ENCODE measurements around the gene MRPL52.
"Not testable (repeated sequence)": the region's sequence is repeated elsewhere in the genome, so short reads cannot be mapped to it uniquely, and the experiment has no call there.

Gene MRPL52

DNA sequence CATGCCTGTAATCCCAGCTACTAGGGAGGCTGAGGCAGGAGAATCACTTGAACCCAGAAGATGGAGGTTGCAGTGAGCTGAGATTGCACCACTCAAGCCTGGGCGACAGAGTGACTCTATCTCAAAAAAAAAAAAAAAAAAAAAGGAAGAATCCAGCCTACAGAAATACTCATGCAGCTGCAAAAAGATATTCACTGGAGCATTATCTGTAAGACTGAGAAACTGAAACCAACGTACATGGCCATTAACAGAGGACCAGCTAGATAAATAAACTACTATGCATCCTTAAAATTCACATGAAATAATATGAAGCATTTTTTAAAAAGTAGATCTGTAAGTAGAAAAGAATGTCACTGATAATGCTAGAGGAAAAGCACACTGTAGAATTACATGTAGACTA, 18.0 kb upstream of the MRPL52 start:
- DNase-seq, result peak; percentile 67 to 88 (median 77)

DNA sequence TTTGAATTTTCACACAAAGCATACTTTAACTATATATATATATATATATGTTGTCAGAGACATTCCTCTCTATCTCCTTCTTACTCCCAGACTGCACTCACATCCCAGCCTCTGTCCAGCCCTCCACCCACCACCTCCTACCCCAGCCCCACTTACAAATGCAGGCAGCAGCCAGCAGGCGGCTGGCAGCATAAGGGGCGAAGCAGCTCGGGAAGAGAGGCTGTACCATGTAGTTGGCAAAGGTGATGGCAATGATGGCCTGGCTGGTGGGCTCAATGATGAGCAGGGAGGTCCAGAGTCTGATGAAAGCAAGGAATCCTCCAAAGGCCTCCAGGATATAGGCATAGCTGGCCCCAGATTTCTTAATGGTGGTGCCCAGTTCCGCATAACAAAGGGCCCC, 16.9 kb upstream of the MRPL52 start:
- peak in 2 of 3 donors; percentile 18 to 41 for DNase-seq

DNA sequence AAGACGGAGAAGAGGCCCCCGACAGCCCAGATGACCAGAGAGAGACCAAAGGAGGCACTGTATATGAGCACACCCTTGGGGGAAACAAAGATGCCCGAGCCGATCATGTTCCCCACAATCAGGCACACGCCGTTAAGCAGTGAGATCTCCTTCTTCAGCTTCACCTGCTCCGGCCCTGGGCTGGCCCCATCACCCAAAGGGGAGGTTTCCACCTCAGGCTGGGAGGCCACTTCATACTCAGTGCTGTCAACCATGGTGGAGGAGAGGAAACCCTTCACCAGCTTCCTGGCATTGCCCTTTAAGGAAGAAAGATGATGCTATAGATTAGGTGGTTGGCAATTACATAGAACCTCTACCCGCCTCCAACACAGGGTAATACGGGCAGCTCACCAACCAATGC, 16.5 kb upstream of the MRPL52 start:
- peak in 1 of 3 donors; percentile 17 for DNase-seq

DNA sequence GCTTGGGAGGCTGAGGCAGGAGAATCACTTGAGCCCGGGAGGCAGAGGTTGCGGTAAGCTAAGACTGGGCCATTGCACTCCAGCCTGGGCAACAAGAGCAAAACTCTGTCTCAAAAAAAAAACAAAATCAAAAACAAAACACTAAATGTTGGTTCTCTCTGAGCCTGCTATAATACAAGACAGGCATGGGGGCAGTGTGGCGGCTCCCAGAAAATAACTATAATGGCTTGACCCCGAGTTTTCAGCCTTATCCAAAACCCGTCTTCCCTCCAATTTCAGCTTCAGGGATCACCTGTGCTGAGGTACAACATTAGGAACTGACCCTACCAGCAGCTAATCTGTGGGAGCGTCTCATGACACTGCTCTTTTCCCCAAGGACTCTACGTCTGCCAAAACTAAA, 15.3 kb upstream of the MRPL52 start:
- peak in 1 of 3 donors; percentile 8 for DNase-seq

DNA sequence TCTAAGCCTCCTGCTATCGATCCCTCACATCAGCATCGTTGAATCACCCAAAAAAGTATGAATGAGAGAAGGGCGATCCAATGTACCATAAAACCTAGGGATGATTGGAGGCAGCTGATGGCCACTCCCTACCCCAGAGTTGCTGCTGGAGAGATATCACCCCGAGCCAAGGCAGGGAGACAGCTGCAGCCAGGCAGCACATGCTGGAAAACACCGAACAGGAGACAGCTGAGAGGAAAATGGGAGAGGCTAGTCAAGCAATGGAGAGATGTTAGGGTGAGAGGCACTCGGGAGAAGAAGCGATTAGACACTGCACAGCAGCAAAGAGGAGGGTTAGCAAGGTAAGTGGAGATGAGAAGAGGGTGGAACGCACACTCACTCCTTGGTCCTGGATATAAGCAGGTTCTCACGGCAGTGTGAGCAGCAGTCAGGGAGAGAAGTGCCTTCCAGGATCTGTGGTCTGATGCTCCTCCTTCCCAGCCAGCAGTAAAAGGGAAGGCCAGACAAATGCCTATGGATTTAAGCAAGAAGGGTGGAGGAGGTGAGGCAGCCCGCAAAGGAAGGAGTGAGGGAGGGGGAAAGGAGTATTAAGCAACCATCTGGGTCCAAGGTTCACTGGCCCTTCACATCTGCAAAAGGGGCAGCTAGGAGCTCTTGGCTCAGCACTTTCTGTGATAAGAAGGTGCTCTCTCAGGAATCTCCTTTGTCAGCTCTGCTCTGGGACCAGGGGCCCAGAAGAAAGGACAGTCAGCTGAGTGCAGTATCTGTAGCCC, 14.6 kb upstream of the MRPL52 start, which contains the start of gene SLC7A7:
Gene SLC7A7 (minus strand): TSS at position 495 of the 773 bp plus-strand sequence. CDS start 2,037 bp downstream, outside the sequence.
- peak in 2 of 3 donors; percentile 27 to 41 for DNase-seq

DNA sequence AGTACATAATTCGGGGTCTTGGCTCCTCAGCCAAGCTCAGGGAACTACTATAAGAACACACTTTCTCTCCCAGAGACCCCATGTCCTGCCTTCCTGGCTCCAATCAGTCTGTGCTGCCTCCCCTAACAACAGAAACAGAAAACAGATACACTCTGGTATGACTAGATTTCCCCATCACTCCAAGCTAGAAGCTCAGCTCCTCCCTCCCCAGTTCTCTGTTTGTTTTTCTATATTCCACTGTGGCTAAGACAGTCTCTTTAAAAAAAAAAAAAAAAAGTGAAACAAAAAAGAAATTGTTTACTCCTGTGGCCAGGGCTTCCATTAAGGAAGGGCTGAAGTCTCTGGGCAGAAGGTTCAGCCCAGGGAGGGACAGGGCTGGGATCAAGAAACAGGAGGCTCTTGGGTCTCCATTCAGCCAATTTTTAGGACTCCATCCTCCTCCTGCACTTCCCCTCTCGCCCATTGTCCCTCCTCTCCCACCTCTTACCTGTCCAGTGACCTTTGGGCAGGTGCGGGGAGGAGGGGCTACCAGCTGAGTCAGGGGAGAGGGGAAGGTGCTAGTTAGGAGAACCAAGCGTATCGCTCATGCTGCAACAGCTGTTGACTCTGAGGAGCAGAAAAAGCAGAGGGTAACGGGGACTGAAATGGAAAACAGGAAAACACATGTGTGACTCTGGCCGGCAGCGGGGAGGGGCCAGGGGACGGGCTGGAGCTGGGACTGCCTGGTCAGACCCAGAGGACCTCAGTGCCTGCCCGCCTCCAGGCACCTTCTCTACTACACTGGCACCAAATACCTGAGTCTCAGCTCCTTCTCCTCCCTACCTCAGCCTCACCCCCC, 10.3 kb upstream of the MRPL52 start:
- DNase-seq, result peak in 2 of 3 donors; percentile 50 to 65

DNA sequence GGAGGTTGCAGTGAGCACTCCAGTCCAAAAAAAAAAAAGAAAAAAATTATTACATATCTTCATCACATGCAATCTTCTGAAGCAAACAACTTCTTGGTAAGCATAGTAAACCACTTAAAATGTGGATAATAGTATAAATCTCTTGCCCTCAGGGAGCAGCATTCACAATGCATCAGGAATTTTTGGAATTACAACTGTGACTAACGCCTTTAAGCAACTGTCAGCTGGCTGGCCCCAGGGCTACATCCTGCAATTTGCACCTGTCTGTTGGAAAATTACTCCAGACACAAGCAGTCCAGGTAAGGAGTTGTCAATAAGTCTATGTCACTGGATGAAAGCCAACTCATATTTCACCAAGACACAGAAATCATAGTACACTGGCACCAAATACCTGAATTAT, 9.0 kb upstream of the MRPL52 start:
- DNase-seq, result no peak

DNA sequence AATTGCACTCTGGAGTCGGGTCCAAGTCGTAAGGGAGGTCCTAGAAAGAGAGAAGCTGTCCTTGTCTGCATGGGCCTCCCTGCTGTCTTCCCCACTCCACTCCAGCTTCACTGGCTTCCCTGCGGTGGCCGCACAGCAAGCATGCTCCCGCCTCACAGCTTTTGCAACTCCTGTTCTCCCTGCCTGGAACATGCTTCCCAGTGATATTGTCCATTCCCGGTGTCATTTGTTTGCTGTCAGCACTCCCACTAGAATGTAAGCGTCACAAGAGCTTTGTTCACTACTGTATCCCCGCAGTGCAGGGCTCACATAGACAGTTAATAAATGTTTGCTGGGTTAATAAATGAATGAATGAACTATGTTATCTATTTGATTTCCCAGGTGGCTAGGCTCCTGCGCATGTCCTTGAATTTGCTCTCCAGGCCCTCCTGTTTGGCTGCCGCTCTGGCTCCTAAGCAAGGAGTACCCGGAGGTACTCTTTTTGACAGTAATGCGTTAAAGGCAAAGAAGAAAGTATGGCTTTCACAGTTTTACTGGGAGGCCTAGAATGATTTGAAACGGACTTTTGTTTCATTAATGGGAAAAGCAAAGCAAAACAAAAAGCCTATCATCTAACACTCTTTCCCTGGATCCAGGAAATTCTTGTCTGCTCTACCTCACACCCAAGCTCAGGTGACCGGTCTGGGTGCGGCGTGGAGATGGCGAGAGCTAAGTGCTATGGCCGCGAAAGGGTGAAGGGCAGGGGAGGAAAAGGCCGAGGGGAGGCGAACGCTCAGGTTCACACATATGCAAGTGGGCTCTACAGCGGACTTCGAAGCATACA, 8.3 kb upstream of the MRPL52 start:
- DNase-seq, result no peak

DNA sequence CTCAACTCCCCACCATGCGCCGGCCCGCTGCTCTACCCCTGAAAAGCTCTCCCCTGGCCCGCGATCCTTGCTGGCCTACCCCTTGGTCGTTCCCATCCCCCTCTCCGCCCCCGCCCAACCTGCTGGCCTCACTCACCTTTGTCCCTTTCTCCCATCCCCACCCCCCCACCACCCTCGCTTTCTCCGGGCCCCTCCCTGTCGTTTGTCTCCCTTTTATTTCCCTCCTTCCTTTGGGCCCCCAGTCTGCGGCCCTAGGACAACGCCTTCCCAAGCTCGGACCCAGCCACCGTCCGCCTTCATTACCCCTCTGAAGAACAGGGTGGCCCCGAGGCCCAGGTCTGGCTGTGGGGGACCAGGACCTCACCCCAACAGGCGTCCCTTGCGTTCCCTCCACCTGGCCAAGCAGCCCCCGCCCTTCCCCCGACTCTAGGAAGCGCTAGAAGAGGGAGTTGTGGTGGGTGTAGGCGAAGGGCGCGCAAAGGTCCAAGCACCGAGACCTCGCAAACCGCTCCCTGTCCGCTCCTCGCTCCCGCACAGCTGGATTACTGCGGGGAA, 7.6 kb upstream of the MRPL52 start:
- DNase-seq, result no peak

DNA sequence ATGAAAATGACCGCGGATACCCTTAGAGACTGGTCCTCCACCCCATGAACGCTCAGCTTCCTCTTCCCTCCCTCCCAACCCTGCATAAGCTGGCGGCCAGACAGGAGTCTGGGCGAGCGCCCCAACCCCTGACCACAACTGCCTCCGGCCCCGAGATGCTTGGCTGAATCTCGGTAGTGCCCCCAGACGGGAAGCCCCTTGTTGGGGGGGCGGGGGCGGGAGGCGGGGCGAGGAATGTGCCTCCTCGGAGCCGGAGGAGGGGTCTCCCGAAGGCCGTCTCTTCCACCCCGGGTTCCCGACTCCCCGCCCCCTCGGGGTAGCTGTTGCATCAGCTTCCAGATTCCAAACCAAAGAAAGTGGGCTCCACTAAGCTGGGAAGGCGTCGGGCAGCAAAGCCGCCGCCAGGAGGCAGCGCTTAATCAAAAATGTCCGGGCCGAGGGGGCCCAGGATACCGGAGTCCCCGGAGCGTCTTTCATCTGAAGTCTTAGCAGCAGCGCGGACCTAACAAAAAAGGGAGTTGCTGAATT, 7.1 kb upstream of the MRPL52 start:
- DNase-seq, result peak; percentile 84 to 89 (median 84)

DNA sequence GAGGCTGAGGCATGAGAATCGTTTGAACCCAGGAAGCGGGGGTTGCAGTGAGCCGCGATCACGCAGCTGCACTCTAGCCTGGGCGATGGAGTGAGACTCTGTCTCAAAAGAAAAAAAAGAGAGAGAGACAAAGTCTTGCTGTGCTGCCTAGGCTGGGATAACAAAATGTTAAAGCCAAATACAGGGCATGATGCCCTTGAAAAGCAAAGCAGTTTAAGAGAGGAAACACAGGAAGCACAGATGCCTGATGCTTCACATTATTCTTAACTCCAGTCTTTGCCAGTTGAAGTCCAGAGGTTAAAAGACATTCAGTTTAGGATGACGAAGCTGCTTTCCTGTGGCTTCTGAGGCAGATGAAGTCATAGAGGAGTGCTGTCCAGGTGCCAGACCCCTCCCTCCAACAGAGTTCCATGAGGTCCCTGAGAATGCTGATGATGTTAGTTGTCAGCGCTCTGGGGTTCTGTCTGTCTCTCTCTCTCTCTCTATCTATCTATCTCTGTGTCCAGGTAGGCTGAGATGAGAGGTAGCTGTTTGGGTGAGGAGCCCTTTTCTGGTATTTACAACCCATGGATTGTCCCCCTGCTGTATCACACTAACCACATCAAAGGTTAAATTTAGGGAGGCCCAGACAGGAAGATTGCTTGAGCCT, 4.9 kb upstream of the MRPL52 start:
- no peak for DNase-seq

DNA sequence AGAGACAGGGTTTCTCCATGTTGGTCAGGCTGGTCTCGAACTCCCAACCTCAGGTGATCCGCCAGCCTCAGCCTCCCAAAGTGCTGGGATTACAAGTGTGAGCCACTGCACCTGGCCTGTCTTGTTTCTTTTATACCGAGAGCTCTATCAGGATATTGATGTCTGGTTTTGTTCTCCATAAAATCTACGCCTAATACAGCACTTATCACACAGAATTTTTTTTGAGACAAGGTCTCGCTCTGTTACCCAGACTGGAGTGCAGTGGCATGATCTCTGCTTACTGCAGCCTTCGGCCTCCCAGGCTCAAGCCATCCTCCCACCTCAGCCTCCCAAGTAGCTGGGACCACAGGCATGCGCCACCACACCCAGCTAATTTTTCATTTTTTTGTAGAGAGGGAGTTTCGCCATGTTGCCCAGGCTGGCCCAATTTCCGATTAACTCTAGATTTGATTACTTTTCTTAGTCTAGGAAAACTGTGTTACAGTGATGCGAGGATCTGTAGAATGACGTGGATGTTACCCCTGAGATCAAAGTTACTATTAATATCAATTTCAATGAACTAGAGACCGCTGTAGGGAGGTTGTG, 519 bp upstream of the MRPL52 start:
- DNase-seq, result not testable (repeated sequence)

DNA sequence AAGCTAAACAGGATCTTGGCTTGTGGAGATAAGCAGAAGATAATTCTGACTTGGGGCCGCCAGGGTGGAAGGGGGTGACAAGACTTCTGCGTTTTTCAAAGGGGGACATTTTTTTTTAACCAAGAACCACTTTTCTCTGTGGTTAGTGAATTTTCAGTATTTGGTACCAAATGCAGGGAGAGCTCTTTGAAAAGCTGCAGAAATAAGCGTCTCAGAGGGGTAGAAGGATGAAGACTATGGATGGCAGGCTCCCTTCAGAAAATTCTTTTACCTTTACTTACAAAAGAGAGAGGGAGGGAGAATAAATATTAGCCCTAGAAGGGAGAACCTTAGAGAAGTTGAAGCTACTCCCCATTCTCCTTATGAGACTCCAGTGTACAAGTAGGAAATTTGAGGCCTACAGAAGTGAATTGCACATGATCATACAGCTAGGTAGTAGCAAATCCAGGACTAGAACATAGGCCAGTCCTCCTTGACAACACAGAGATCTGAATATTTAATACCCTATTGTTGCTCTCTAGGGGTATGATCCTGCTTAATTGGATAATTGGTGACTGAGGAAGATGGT, 840 bp downstream of the MRPL52 start:
- DNase-seq, result no peak

DNA sequence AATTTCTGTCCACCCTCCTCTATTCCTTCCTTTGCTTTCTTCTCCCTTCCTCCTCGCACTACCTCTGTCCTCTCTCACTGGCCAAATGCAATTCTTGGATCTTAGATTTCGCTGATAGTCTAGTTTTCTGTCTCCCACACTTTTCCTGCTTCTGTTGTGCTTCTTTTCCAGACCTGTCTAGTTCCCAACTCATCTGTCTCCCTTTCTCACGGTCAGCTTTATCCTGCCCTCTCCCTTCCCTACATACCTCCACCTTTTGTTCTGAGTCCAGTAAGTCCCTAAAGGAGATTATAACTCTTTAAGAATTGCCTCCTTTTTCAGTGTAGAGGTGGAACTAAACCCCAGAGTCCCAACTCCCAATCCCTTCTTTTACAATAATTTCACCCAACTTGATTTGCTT, 5.8 kb downstream of the MRPL52 start:
- no peak for DNase-seq

DNA sequence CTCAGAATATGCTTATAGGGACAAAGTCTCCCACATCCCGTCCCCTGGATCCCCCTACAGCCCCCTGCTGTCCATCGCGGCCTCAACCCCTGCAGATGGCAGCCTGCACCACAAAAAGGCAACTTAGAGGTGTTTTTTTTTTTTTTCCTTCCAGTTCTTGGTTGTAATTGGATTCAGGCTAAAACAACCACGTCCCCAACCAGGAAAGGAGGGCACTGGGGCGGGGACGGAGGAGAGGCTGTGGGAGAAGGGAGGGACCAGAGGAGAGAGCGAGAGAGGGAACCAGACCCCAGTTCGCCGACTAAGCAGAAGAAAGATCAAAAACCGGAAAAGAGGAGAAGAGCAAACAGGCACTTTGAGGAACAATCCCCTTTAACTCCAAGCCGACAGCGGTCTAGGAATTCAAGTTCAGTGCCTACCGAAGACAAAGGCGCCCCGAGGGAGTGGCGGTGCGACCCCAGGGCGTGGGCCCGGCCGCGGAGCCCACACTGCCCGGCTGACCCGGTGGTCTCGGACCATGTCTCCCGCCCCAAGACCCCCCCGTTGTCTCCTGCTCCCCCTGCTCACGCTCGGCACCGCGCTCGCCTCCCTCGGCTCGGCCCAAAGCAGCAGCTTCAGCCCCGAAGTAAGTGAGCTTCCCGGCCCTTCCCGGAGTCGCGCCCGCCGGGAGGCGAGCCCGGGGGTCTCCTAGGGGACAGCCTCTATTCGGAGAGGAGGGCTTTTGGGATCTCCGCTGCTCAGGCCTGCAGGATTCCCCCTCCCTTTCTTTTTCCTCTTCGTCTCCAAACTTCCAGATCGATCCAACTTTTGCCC, 6.8 kb downstream of the MRPL52 start, which contains the start of gene MMP14:
Gene MMP14 (plus strand): TSS at position 285 of the 813 bp plus-strand sequence. CDS start 233 bp downstream, at position 518.
- peak; percentile 55 to 85 (median 59) for DNase-seq

DNA sequence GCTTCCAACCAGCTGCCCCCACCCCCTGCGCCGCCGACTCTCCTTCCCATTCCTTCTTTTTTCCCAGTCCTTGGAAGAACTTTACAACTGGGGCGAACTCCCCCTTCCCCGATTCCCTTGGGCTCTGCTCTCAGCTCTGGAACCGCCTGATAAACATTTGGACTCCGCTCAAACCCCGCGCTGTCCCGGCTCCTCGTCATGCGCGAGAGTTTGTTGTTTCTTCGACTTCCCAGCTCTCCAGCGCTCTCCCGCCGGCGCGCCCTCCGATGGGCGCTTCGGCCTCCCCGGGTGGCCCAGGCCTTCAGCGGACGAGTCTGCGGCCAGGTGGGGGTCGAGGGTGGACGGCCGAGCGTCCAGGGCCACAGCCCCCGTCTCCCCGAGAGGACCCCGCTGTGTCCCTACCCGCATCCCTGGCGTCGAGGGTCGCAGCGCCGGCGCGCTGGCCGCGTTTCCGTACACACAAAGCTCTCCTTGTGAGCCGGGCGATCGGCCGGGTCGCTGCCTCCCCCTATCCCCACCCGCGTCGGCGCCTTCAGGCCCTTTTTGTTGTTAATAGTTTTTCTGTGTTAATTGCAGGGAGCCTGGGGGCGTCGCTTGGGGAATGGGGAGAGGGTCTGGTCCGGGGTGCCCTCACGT, 7.5 kb downstream of the MRPL52 start:
- DNase-seq, result peak; percentile 67 to 82 (median 73)

DNA sequence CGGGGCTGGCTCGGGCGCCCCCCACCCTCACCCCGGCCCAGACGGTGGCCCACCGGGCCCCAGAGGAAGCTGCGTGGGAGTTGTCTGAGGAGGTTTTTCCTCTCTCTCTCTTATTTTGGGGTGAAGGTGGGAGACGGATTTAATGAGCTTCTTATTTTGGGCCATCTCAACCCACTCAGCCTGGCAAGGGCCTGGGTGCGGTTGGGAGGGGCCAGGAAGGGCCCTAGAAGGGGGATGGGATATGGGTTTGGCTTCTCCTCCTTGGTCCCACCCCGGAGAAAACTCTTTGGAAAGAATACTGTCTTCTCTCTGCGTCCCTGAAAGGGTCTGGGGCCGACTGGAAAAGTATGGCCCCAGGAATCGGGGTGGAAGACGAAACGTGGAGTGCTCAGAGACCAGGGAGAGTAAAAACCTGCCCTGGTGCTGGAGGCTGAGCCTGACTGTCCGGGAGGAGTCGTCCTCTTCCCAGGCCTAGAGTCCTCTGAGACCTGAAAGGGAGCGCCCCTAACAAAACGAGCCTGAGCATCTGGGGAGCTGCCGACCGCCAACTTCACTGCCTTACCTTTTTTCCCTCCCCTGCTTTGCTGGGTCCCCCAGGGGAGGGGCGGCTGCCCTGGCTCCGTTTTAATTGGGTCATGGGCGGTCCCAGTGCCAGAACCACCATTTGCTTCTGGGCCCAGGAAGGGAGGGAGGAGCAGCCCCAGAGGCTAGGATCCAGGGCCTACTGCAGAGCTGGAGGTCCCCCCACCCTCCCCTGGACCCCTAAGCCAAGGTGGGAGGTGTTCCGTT, 8.3 kb downstream of the MRPL52 start:
- peak in 1 of 3 donors; percentile 42 for DNase-seq

DNA sequence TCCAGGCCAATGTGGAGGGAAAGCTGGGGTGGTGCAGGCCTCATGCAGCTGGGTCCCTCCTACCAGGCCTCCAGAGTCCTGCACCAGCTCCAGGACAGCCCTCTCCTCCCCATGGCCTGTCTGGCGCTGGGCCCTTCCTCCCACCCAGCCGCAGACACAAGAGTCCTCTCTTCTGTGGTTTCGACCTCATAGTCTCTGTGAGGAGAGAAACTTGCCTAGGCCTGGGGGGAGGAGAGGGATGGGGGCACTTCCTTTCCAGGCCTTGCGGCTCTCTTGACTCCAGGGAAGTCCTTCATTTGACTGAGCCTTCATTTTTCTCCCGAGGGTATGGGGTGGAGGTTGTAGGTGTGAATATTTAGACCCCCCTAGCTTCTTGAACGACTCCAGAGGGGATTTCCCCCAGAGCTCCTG, 8.9 kb downstream of the MRPL52 start:
- DNase-seq, result peak in 1 of 3 donors; percentile 49
